HepG2 (cell line): ENCODE results near the gene COBLL1. TPM values are rescaled to one million over a fixed set of nuclear protein-coding genes. Genes with fewer than 3 reads are reported as not detected.

Source experiments
- BHLHE40 ChIP-seq: IDR thresholded peaks from 2 replicates; pipeline ENCODE4 v1.6.1; 2011; ENCODE audit warnings: low read length, improper control_type of control experiment
- DMAP1 ChIP-seq: IDR thresholded peaks from 2 replicates; pipeline ENCODE4 v1.6.1; 2016
- DNMT3B ChIP-seq: conservative IDR thresholded peaks from 2 replicates; pipeline ENCODE4 v1.6.1; 2016; ENCODE audit warnings: missing biosample characterization, control low read depth
- ELF4 ChIP-seq: sonication (generic); formaldehyde crosslinking; IDR thresholded peaks from 2 replicates; pipeline ENCODE4 v1.5.0; 2020; ENCODE audit warnings: missing genetic modification reagents, mild to moderate bottlenecking, moderate library complexity, borderline replicate concordance
- ETV6 ChIP-seq: sonication (generic); formaldehyde crosslinking; conservative IDR thresholded peaks from 2 replicates; pipeline ENCODE4 v1.4.0; 2020; ENCODE audit warnings: missing genetic modification reagents
- EZH2 ChIP-seq: conservative IDR thresholded peaks from 2 replicates; pipeline ENCODE4 v1.6.1; 2012; ENCODE audit warnings: mild to moderate bottlenecking, low read depth, low read length, moderate library complexity
- GFI1 ChIP-seq: sonication (generic); formaldehyde crosslinking; IDR thresholded peaks from 2 replicates; pipeline ENCODE4 v1.5.0; 2020; ENCODE audit warnings: missing genetic modification reagents, mild to moderate bottlenecking, borderline replicate concordance
- MAX ChIP-seq: IDR thresholded peaks from 2 replicates; pipeline ENCODE4 v1.6.1; 2012; ENCODE audit warnings: inconsistent platforms
- MXD1 ChIP-seq: sonication (generic); formaldehyde crosslinking; IDR thresholded peaks from 2 replicates; pipeline ENCODE4 v1.4.0; 2020; ENCODE audit warnings: mild to moderate bottlenecking, missing genetic modification reagents
- MYNN ChIP-seq: sonication (generic); formaldehyde crosslinking; IDR thresholded peaks from 2 replicates; pipeline ENCODE4 v1.4.0; 2020; ENCODE audit warnings: mild to moderate bottlenecking, low read depth, missing genetic modification reagents
- NFIB ChIP-seq: sonication (generic); formaldehyde crosslinking; IDR thresholded peaks from 2 replicates; pipeline ENCODE4 v1.9.0; 2021; ENCODE audit warnings: missing genetic modification reagents, mild to moderate bottlenecking, borderline replicate concordance
- NFYC ChIP-seq: IDR thresholded peaks from 2 replicates; pipeline ENCODE4 v1.6.1; 2016; ENCODE audit warnings: missing genetic modification reagents, missing compliant biosample characterization
- RFX1 ChIP-seq: fragments of 450-650 bp; IDR thresholded peaks from 2 replicates; pipeline ENCODE4 v1.6.1; 2017
- SRSF1 ChIP-seq: fragments of 200-400 bp; formaldehyde crosslinking; optimal IDR thresholded peaks from 2 replicates; pipeline ENCODE3; 2017; ENCODE audit warnings: mild to moderate bottlenecking, low read depth, low read length, moderate library complexity
- TBP ChIP-seq: sonication (generic); formaldehyde crosslinking; IDR thresholded peaks from 2 replicates; pipeline ENCODE4 v1.5.0; 2020; ENCODE audit warnings: missing genetic modification reagents
- TFDP1 ChIP-seq: IDR thresholded peaks from 2 replicates; pipeline ENCODE4 v1.6.1; 2016; ENCODE audit warnings: missing compliant biosample characterization, missing genetic modification reagents, borderline replicate concordance
- ZHX2 ChIP-seq, 2 experiments: sonication (generic) in 1 of 2; formaldehyde crosslinking in 1 of 2; IDR thresholded peaks; 2 replicates each; pipeline versions ENCODE4 v1.6.1 to v1.9.0; 2014 to 2022; ENCODE audit warnings: antibody characterized with exemption in 1 of 2, borderline replicate concordance in 1 of 2, inconsistent platforms in 1 of 2, low read depth in 1 of 2, missing genetic modification reagents in 1 of 2
- ZMYM3 ChIP-seq: sonication (generic); formaldehyde crosslinking; IDR thresholded peaks from 2 replicates; pipeline ENCODE4 v1.5.1; 2020; ENCODE audit warnings: mild to moderate bottlenecking, missing genetic modification reagents
- ZNF143 ChIP-seq: sonication (generic); formaldehyde crosslinking; IDR thresholded peaks from 2 replicates; pipeline ENCODE4 v1.4.0; 2020; ENCODE audit warnings: missing genetic modification reagents
- ZNF230 ChIP-seq: sonication (generic); formaldehyde crosslinking; IDR thresholded peaks from 2 replicates; pipeline ENCODE4 v1.4.0; 2020; ENCODE audit warnings: mild to moderate bottlenecking, missing genetic modification reagents
- ZNF343 ChIP-seq: sonication (generic); formaldehyde crosslinking; IDR thresholded peaks from 2 replicates; pipeline ENCODE4 v1.4.0; 2020; ENCODE audit warnings: mild to moderate bottlenecking, missing genetic modification reagents
- ZNF552 ChIP-seq: sonication (generic); formaldehyde crosslinking; IDR thresholded peaks from 2 replicates; pipeline ENCODE4 v1.9.0; 2022; ENCODE audit warnings: missing genetic modification reagents, mild to moderate bottlenecking, borderline replicate concordance
- ZNF569 ChIP-seq: sonication (generic); formaldehyde crosslinking; IDR thresholded peaks from 2 replicates; pipeline ENCODE4 v1.5.0; 2020; ENCODE audit warnings: mild to moderate bottlenecking, missing genetic modification reagents, moderate library complexity, borderline replicate concordance
- ZNF737 ChIP-seq: sonication (generic); formaldehyde crosslinking; IDR thresholded peaks from 2 replicates; pipeline ENCODE4 v1.5.0; 2020; ENCODE audit warnings: missing genetic modification reagents, mild to moderate bottlenecking, borderline replicate concordance
- ZSCAN22 ChIP-seq: sonication (generic); formaldehyde crosslinking; IDR thresholded peaks from 2 replicates; pipeline ENCODE4 v1.4.0; 2020; ENCODE audit warnings: mild to moderate bottlenecking, missing genetic modification reagents
- polyA plus RNA-seq, 8 experiments: library from polyadenylated mRNA; depleted of rRNA in 3 of 8; stranded (reverse) in 7 of 8; unstranded in 1 of 8; fragments of >200 nt; fragmentation: Illumina TruSeq in 4 of 8; extraction: Trizol in 4 of 8; gene quantifications; 2 replicates each; pipeline versions ENCODE4 v1.2.1 to v1.2.3, GENCODE V29; 2011 to 2016; ENCODE audit warnings: low read depth in 4 of 8, missing spikeins in 1 of 8, mixed read lengths in 1 of 8; ENCODE audit not compliant: insufficient read depth in 1 of 8
- total RNA-seq, 5 experiments: library from RNA; depleted of rRNA; stranded (reverse); fragments of >200 nt; fragmentation: Illumina TruSeq; extraction: Trizol; gene quantifications; 2 replicates each; pipeline ENCODE4 v1.2.3, GENCODE V29; 2016; ENCODE audit warnings: low read depth in 1 of 5

The COBLL1 gene
- total and polyA plus RNA-seq, 2 of the 13 experiments (the other 11 are each of a cell fraction or from before 2014, with no cell fraction given) = 32.6 to 86.8 TPM

- TF ChIP-seq ZHX2 (IDR thresholded peaks at IDR 0.05; ENCODE audit: low read depth) (no peak), ZHX2 (CRISPR knock-in tag; IDR thresholded peaks at IDR 0.05; ENCODE audit: borderline replicate concordance) (no peak), RFX1 (no peak), NFYC (CRISPR knock-in tag) (no peak), ZNF552 (no peak), EZH2 (no peak), ZNF737 (no peak), ETV6 (CRISPR knock-in tag) (no peak), MXD1 (CRISPR knock-in tag) (no peak), ZNF230 (CRISPR knock-in tag) (no peak), ZNF143 (no peak), ZNF343 (CRISPR knock-in tag) (no peak), ZSCAN22 (no peak), ZNF569 (CRISPR knock-in tag) (no peak), GFI1 (CRISPR knock-in tag) (peak; percentile 39; the same call in 1 of the 2 replicates), TBP (CRISPR knock-in tag) (no peak), TFDP1 (no peak), DMAP1 (no peak), ELF4 (CRISPR knock-in tag) (no peak), DNMT3B (no peak), ZMYM3 (no peak), BHLHE40 (no peak), SRSF1 (no peak), MYNN (no peak), MAX (0 out of 2 replicates have a peak, but pooled peaks have one; percentile 9), NFIB (CRISPR knock-in tag) (no peak)
These were observed 147.3 kb downstream of the COBLL1 start (continued) for GRCh38 chr2:164694275-164694695.
